Mucosa of stomach (tissue), 1 donor: ENCODE measurements around the gene LYRM2.

Source experiments
- H3K27me3 ChIP-seq: one replicate; pipeline ENCODE4 v1.7.0; 2013; ENCODE audit warnings: mild to moderate bottlenecking, low read length; ENCODE audit not compliant: control insufficient read depth, insufficient read depth
- H3K36me3 ChIP-seq: one replicate; pipeline ENCODE4 v1.7.0; 2013; ENCODE audit warnings: low read length; ENCODE audit not compliant: control insufficient read depth, insufficient read depth
- H3K4me1 ChIP-seq: one replicate; pipeline ENCODE4 v1.7.0; 2013; ENCODE audit warnings: mild to moderate bottlenecking, low read length; ENCODE audit not compliant: control insufficient read depth, insufficient read depth
- H3K4me3 ChIP-seq: one replicate; pipeline ENCODE4 v1.7.0; 2013; ENCODE audit warnings: low read length
- H3K9ac ChIP-seq: one replicate; pipeline ENCODE4 v1.7.0; 2013; ENCODE audit warnings: mild to moderate bottlenecking, low read length, moderate library complexity
- H3K9me3 ChIP-seq: one replicate; pipeline ENCODE4 v1.7.0; 2013; ENCODE audit warnings: mild to moderate bottlenecking, low read length, moderate library complexity; ENCODE audit not compliant: control insufficient read depth
- donor health status: Pancreatic carcinoma.

Gene LYRM2

DNA sequence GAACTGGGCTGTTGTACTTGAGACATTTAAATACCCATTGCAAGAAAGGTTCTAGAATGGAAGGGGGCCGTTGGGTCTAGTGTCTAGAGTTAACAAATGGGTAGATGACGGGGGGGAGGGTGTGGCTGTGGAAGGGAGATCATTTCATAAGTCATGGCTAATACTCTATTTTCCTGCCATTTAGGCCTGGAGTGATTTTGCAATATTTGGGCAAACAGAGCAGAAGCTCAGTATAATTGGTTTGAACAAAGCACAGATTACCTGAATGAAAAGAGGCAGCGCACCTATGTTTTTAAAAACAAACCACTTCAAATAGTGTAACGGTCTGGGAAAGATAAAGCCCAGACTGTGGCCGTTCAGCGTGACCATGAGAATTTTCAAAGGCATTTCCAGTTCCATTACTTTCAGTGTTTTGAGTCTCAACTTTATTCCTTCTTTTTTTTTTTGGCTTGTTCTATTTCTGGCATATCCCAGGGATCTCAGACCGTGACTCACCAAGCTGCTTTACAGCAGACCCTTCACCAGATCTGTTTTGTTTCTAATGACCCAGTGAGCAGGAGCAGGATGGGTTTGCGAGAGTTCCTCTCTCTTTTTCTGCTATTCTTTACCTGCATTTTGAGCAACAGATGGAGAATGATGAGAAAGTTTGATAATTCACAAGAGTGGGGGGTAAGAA is 73.7 kb downstream of the LYRM2 start:
- Histone ChIP-seq H3K9me3 (no peaks in the 10 kb centered on the region), H3K9ac (no peak overlapping the region), H3K4me1 (no peaks in the 10 kb centered on the region), H3K36me3 (no peaks in the 10 kb centered on the region), H3K27me3 (no peaks in the 10 kb centered on the region), H3K4me3 (no peak overlapping the region)

DNA sequence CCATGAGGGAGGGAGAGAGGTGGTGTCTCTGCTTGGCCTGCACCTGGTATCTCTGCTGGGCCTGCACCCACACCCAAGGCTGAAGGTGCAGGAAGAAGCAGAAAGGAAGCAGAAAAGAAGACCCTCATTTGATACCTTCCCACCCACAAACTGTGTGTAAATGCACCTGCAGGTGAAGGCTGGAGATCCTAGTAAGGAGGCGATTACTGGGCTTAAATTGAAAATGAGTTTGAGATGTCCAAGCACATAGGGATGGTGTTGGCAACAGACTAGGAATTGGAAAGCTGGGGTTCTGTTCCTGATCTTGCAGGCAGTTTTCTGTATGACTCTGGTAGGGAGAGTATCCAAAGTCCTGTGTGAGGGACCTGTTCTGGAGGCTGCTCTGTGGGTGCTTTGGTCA is 74.7 kb downstream of the LYRM2 start:
- H3K9ac ChIP-seq, result no peak overlapping the region
- H3K9me3 ChIP-seq, result no peaks in the 10 kb centered on the region
- no peak overlapping the region for H3K4me3 ChIP-seq
- no peaks in the 10 kb centered on the region for H3K36me3 ChIP-seq
- no peaks in the 10 kb centered on the region for H3K27me3 ChIP-seq
- no peaks in the 10 kb centered on the region for H3K4me1 ChIP-seq

DNA sequence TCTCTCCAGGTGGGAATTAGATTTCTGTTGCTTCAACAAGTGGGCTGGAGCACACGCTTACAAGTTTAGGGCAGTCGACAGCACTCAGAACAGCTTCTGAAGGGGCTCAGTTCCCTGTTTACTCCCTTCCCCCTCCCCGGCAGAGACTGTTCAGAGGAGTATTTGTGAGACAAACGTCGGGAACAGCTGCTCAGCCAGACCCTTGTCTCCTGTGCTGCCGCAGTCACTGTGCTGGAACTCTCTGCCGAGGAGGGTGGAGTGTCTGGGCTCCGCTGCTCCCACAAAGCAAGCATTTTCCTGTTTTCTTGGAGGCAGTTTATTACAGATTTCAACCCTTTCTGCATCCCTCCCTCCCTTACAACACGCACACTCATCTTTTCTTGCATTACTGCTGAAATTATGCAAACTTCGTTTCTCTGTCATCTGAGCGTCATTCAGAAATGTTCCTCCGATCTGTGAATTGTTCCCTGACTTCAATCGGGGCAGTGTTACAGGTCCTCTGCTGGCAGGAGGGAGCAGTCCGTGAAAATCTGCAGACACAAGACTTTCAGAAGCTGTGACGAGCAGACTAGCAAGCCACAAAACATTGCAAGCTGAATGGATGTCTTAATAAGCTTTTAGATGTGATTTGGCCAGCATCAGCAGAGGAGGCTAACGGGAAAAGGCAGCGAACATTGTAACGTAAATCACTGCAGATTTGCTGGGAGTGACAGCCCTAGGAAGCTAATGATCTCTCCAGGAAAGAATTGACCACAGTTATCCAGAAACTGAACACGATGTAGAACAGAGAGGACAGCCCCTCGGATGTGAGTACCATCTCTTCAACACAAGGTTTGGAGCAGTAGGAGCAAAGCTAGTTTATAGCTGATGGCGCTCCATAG is 76.2 kb downstream of the LYRM2 start:
- Histone ChIP-seq H3K9me3 (no peaks in the 10 kb centered on the region), H3K36me3 (no peaks in the 10 kb centered on the region), H3K4me1 (no peaks in the 10 kb centered on the region), H3K4me3 (no peak overlapping the region), H3K27me3 (no peaks in the 10 kb centered on the region), H3K9ac (no peak overlapping the region)

DNA sequence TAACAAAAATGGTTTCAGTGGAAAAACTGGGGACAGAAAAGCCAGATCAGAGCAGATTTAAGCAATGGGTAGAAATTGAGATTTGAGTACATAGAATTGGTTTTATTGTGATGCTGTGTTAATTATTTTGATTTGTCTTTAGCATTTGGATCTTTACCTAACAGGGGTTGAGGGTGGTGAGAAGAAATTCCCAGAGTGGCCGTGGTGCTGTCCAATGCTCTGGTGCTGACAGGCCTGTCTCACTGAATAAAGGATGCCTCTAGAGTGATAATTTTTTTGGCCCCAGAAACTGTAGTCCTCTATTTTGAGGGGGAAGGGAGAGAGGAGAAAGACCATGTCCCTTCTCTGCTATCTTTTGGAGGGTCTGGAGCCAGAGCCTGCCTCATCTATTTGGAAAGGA is 79.1 kb downstream of the LYRM2 start:
- Histone ChIP-seq H3K36me3 (no peaks in the 10 kb centered on the region), H3K27me3 (no peaks in the 10 kb centered on the region), H3K4me1 (no peaks in the 10 kb centered on the region), H3K9me3 (no peaks in the 10 kb centered on the region), H3K9ac (no peak overlapping the region), H3K4me3 (no peak overlapping the region)

DNA sequence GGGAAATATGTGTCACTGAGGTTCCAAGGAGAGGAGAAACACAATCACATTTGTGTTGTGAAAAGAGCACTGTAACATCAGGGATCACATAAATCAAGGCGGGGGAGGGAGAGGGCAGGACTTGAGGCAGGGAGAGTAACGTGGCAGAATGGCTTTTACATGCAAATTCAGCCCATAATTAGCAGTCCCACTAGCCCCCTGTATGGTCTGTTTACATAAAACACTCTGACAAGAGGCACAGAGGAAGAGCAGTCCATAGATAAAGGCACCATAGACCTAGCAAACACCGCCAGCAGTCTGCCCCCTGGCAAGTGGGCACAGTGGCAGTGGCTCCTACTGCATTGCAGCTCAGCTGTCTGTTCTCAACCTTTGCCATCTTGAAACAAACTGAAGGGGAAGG is 82.7 kb downstream of the LYRM2 start:
- H3K4me1 ChIP-seq, result no peaks in the 10 kb centered on the region
- no peaks in the 10 kb centered on the region for H3K27me3 ChIP-seq
- H3K9me3 ChIP-seq, result no peaks in the 10 kb centered on the region
- no peak overlapping the region for H3K9ac ChIP-seq
- no peaks in the 10 kb centered on the region for H3K36me3 ChIP-seq
- no peak overlapping the region for H3K4me3 ChIP-seq

DNA sequence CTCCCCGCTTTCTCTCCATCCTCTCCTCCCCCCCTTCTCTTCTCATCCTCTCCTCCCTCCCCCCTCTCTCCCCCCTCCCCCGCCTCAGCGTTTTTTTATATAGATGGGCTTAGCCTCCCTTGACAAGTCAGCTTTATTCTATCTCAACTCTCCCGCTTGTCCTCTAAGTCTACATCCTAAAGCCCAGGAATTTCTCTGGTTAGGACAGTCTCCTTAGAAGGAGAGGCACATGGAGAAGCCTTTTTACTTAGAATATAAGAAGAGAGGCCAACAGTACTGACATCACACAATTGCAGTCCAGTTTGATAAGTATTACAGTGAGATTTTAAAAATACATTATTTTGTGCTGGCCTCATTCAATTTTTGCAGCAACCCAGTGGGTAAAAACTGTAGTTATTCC is 83.5 kb downstream of the LYRM2 start:
- H3K4me3 ChIP-seq, result no peak overlapping the region
- no peak overlapping the region for H3K9ac ChIP-seq
- no peaks in the 10 kb centered on the region for H3K27me3 ChIP-seq
- no peaks in the 10 kb centered on the region for H3K4me1 ChIP-seq
- no peaks in the 10 kb centered on the region for H3K36me3 ChIP-seq
- no peaks in the 10 kb centered on the region for H3K9me3 ChIP-seq

DNA sequence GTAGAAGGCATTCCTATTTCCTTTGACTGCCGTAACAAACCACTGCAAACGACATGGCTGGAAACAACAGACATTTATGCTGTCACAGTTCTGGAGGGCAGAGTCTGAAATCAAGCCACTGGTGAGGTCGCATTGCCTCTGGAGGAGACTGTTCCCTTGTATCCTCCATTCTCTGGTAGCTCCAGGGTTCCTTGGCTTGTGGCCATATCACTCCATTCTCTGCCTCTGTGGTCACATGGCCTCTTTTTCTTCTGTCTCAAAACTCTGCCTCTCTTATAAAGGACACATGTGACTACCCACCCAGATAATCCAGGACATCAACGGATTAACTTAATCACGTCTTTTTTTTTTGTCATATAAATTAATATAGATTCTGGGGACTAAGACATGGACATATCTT is 84.4 kb downstream of the LYRM2 start:
- H3K4me3 ChIP-seq, result no peak overlapping the region
- H3K9me3 ChIP-seq, result no peaks in the 10 kb centered on the region
- H3K36me3 ChIP-seq, result no peaks in the 10 kb centered on the region
- no peaks in the 10 kb centered on the region for H3K4me1 ChIP-seq
- H3K27me3 ChIP-seq, result no peaks in the 10 kb centered on the region
- H3K9ac ChIP-seq, result no peak overlapping the region

DNA sequence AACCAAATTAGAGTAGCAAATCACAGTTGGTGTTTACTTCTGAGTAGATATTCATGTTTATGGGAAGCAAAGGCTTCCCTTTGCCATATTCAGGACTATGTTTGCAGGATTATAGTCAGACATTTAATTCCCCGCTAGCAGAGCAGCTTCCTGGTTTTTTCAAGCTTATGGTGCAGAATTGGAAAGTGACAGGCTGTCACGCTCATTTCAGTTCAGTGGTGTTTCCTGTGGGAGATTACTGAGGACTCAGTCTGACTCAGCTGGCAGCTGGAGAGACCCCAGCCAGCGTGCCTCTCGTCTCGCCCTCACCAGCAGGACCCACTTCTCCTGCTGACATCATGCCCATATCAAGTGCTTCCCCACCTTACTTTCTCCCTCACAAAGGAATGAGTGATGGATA is 85.1 kb downstream of the LYRM2 start:
- no peaks in the 10 kb centered on the region for H3K27me3 ChIP-seq
- no peak overlapping the region for H3K4me3 ChIP-seq
- H3K4me1 ChIP-seq, result no peaks in the 10 kb centered on the region
- no peaks in the 10 kb centered on the region for H3K9me3 ChIP-seq
- no peaks in the 10 kb centered on the region for H3K36me3 ChIP-seq
- no peak overlapping the region for H3K9ac ChIP-seq

DNA sequence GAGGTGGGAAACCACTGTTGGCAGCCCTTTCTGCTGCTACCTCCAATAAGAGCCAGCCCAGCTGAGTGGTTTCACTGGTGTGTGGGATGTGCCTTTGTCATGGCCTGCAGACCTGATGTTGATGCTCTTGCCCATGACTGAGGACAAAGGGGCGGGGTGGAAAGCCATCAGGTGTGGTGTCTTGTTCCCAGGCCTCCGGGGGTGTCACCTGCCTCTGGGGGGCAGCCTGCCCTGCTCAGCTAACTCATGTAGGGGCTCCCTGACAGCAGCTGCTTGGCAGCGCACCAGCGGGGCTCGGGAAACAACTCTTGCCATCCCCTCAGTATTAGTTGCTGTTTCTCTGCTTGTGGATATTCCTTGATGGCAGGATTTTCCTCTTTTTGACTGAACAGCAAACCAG is 91.3 kb downstream of the LYRM2 start:
- no peaks in the 10 kb centered on the region for H3K27me3 ChIP-seq
- H3K4me1 ChIP-seq, result no peaks in the 10 kb centered on the region
- H3K9ac ChIP-seq, result no peak overlapping the region
- no peak overlapping the region for H3K4me3 ChIP-seq
- H3K9me3 ChIP-seq, result no peaks in the 10 kb centered on the region
- H3K36me3 ChIP-seq, result no peaks in the 10 kb centered on the region

DNA sequence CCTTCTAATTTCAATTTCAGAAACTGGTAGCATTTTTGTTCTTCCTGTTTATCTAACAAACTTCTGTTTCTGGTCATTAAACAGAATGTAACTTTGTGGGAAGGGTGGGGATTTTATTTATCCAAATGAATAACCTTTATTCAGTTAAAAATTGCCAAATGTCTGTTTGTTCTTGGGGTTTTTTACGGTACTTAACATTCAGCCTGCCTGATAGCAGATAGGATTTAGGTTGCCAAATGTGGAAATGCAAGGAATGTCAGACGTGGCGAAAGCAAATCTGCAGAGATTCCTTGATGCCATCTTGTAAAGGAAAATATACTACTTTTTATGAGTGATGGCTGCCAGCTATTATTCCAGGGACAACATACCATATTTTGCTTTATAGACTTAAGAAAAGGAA is 95.7 kb downstream of the LYRM2 start:
- Histone ChIP-seq H3K4me3 (no peak overlapping the region), H3K36me3 (no peaks in the 10 kb centered on the region), H3K9me3 (no peaks in the 10 kb centered on the region), H3K27me3 (no peaks in the 10 kb centered on the region), H3K9ac (no peak overlapping the region), H3K4me1 (no peaks in the 10 kb centered on the region)

DNA sequence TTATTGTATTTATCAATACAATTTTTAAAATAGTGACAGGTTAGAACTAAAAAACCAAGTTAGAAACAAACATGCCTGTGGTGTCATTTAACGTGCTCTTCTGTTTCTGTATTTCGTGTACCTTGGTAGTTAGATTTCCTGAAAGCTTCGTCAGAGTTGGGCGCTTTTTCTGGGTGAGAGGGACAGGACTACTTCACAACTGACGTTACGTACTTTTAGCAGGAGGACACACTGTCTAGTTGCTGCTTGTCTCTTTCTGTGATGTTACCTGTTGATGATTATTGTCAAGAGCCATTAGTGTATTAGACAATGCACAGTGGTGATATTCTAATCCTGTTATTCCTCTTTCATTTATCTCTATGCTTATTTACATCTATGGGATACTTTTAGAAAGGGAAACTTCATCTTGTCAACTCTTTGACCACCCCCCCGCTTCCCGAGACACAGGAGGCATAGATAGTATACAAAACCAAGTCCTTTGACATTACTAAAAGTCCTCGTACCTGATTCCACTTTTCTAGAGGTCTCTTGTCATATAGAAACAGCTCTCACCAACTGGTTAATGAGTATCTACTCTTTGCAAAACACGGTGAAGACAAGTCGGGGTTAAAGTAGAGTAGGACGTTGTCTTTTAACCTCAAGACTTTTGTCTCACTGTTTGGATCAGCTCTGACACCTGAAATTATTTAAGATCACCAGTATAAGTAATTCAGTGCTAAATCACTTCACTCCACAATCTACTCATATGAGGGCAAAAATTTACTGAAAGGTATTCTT is 96.3 kb downstream of the LYRM2 start:
- Histone ChIP-seq H3K4me3 (no peak overlapping the region), H3K4me1 (no peaks in the 10 kb centered on the region), H3K36me3 (no peaks in the 10 kb centered on the region), H3K9ac (no peak overlapping the region), H3K27me3 (no peaks in the 10 kb centered on the region), H3K9me3 (no peaks in the 10 kb centered on the region)

DNA sequence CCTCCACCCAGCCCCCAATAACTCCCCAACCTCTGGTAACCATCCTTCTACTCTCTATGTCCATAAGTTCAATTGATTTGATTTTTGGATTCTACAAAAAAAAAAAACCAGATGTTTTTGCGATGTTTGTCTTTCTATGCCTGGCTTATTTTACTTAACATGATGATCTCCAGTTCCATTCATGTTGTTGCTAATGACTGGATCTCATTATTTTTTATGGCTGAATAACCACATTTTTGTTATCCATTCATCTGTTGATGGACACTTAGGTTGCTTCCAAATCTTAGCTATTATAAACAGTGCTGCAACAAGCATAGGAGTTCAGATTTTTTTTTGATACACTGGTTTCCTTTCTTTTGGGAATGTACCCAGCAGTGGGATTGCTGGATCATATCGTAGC is 98.8 kb downstream of the LYRM2 start:
- H3K4me1 ChIP-seq, result no peaks in the 10 kb centered on the region
- no peak overlapping the region for H3K4me3 ChIP-seq
- H3K27me3 ChIP-seq, result no peaks in the 10 kb centered on the region
- H3K9me3 ChIP-seq, result no peaks in the 10 kb centered on the region
- no peak overlapping the region for H3K9ac ChIP-seq
- no peaks in the 10 kb centered on the region for H3K36me3 ChIP-seq
